ENCODE data around the gene DPP7. TPM values are rescaled to one million over a fixed set of nuclear protein-coding genes. Genes with fewer than 3 reads are reported as not detected.
A peak's percentile ranks its signal among the peaks of the same experiment; 100 is the strongest.

The DPP7 gene
- total and polyA plus RNA-seq, 5 experiments from 2014 or later: 98.7 to 298 (median 126) TPM

GRCh38 chr9:137112564-137113384 is 1.8 kb downstream of the DPP7 start:
- Mint-ChIP-seq H3K36me3 (peaks cover 0 to 15% (median 2%) of the 10 kb centered on the region in 3 donors), H3K27me3 (no peaks in the 10 kb centered on the region), H3K4me1 (peaks cover 0 to 10% (median 3%) of the 10 kb centered on the region in 4 donors), H3K4me3 (peak overlapping the region; percentile 53 to 79 (median 73)), H3K9me3 (no peaks in the 10 kb centered on the region), H3K27ac (peak overlapping the region in 4 of 10 donors; percentile 11 to 57 (median 38))
- DNase-seq (no peak), ATAC-seq (no peak)
- POLR2A ChIA-PET: interaction anchor here (0.9 to 3.4 kb wide), 7 partner anchors 14 to 111 kb away, joined by 3 to 20 read pairs (median 6); partner anchors contain the start of genes MAN1B1 and TPRN

- H3K4me3 Mint-ChIP-seq: peak overlapping the region in 2 of 10 donors; percentile 18 to 41
- DNase-seq: no peak
- no peak overlapping the region for H3K27ac Mint-ChIP-seq
- H3K27me3 Mint-ChIP-seq: no peaks in the 10 kb centered on the region
- no peaks in the 10 kb centered on the region for H3K9me3 Mint-ChIP-seq
- POLR2A ChIA-PET: interaction anchor here (0.9 to 3.4 kb wide), 4 partner anchors 14 to 25 kb away, joined by 3 to 20 read pairs (median 10); partner anchors contain the start of gene MAN1B1
- peaks cover 0 to 15% (median 2%) of the 10 kb centered on the region in 3 donors for H3K36me3 Mint-ChIP-seq
- peaks cover 0 to 10% (median 3%) of the 10 kb centered on the region in 4 donors for H3K4me1 Mint-ChIP-seq
- ATAC-seq: no peak
Observed at GRCh38 chr9:137111788-137112563, 2.6 kb downstream of the DPP7 start.

GRCh38 chr9:137110911-137111787 is 3.4 kb downstream of the DPP7 start:
- ATAC-seq: no peak
- Mint-ChIP-seq H3K4me1 (peaks cover 0 to 10% (median 3%) of the 10 kb centered on the region in 4 donors), H3K4me3 (peak overlapping the region in 4 of 10 donors; percentile 10 to 80 (median 38)), H3K36me3 (peaks cover 0 to 15% (median 2%) of the 10 kb centered on the region in 3 donors), H3K27ac (peak overlapping the region in 1 of 10 donors; percentile 62), H3K27me3 (no peaks in the 10 kb centered on the region), H3K9me3 (no peaks in the 10 kb centered on the region)
- POLR2A ChIA-PET: no interaction called here
- DNase-seq: no peak

GRCh38 chr9:137110147-137110910 is 4.2 kb downstream of the DPP7 start:
- Mint-ChIP-seq H3K9me3 (no peaks in the 10 kb centered on the region), H3K4me3 (peak overlapping the region in 1 of 10 donors; percentile 10), H3K27ac (no peak overlapping the region), H3K36me3 (peaks cover 0 to 20% (median 2%) of the 10 kb centered on the region in 3 donors), H3K4me1 (peaks cover 0 to 8% (median 3%) of the 10 kb centered on the region in 4 donors), H3K27me3 (no peaks in the 10 kb centered on the region)
- POLR2A ChIA-PET: no interaction called here
- DNase-seq: no peak
- no peak for ATAC-seq

GRCh38 chr9:137109250-137110146 is 5.0 kb downstream of the DPP7 start:
- H3K4me1 Mint-ChIP-seq: peaks cover 0 to 8% (median 3%) of the 10 kb centered on the region in 4 donors
- peaks cover 0 to 27% (median 2%) of the 10 kb centered on the region in 3 donors for H3K36me3 Mint-ChIP-seq
- POLR2A ChIA-PET: interaction anchor here (1.2 to 1.3 kb wide), 2 partner anchors 13 to 39 kb away, joined by 3 read pairs; partner anchors contain the start of gene SAPCD2
- DNase-seq (no peak), ATAC-seq (no peak)
- no peak overlapping the region for H3K27ac Mint-ChIP-seq
- no peaks in the 10 kb centered on the region for H3K9me3 Mint-ChIP-seq
- H3K4me3 Mint-ChIP-seq: no peak overlapping the region
- no peaks in the 10 kb centered on the region for H3K27me3 Mint-ChIP-seq

GRCh38 chr9:137108608-137109249 is 5.8 kb downstream of the DPP7 start:
- ATAC-seq (no peak), DNase-seq (no peak)
- Mint-ChIP-seq H3K27ac (no peak overlapping the region), H3K9me3 (no peaks in the 10 kb centered on the region), H3K4me1 (peaks cover 0 to 8% (median 3%) of the 10 kb centered on the region in 4 donors), H3K27me3 (no peaks in the 10 kb centered on the region), H3K36me3 (peaks cover 0 to 35% (median 4%) of the 10 kb centered on the region in 3 donors), H3K4me3 (no peak overlapping the region)
- POLR2A ChIA-PET: interaction anchor here (1.2 to 1.7 kb wide), 3 partner anchors 13 to 38 kb away, joined by 3 to 4 read pairs (median 3); partner anchors contain the start of genes MAN1B1 and SAPCD2

- ATAC-seq: no peak
- POLR2A ChIA-PET: interaction anchor here (1.7 kb wide), 1 partner anchor 22 kb away, joined by 4 read pairs; the partner anchor contains the start of gene MAN1B1
- H3K36me3 Mint-ChIP-seq: peaks cover 0 to 36% (median 3%) of the 10 kb centered on the region in 3 donors
- H3K4me1 Mint-ChIP-seq: peaks cover 0 to 2% (median under 1%) of the 10 kb centered on the region in 4 donors
- H3K9me3 Mint-ChIP-seq: no peaks in the 10 kb centered on the region
- no peak overlapping the region for H3K27ac Mint-ChIP-seq
- DNase-seq: no peak
- no peaks in the 10 kb centered on the region for H3K27me3 Mint-ChIP-seq
- H3K4me3 Mint-ChIP-seq: no peak overlapping the region
Observed at GRCh38 chr9:137107982-137108381, 6.6 kb downstream of the DPP7 start.

GRCh38 chr9:137107312-137107921 is 7.1 kb downstream of the DPP7 start:
- ATAC-seq (no peak), DNase-seq (no peak)
- Mint-ChIP-seq H3K27me3 (no peaks in the 10 kb centered on the region), H3K27ac (no peak overlapping the region), H3K9me3 (no peaks in the 10 kb centered on the region), H3K36me3 (peaks cover 0 to 36% (median 2%) of the 10 kb centered on the region in 3 donors), H3K4me3 (no peak overlapping the region), H3K4me1 (no peaks in the 10 kb centered on the region)
- POLR2A ChIA-PET: interaction anchor here (1.7 kb wide), 1 partner anchor 21 kb away, joined by 4 read pairs; the partner anchor contains the start of gene MAN1B1

GRCh38 chr9:137106662-137107250 is 7.8 kb downstream of the DPP7 start:
- H3K27me3 Mint-ChIP-seq: no peaks in the 10 kb centered on the region
- H3K9me3 Mint-ChIP-seq: no peaks in the 10 kb centered on the region
- ATAC-seq: no peak
- no peak for DNase-seq
- no peak overlapping the region for H3K27ac Mint-ChIP-seq
- POLR2A ChIA-PET: interaction anchor here (1.5 to 1.6 kb wide), 2 partner anchors 11 to 17 kb away, joined by 4 to 5 read pairs; no protein-coding TSS in a partner anchor
- peaks cover 0 to 36% (median 2%) of the 10 kb centered on the region in 3 donors for H3K36me3 Mint-ChIP-seq
- no peak overlapping the region for H3K4me3 Mint-ChIP-seq
- no peaks in the 10 kb centered on the region for H3K4me1 Mint-ChIP-seq
